GM18498 (cell line): Measurements from ENCODE around the gene DOCK6.

Experiments
- ATAC-seq: cut with Tn5 transposase; IDR thresholded peaks from one replicate; pipeline ENCODE4 v1.9.1; 2021; ENCODE audit warnings: mild to moderate bottlenecking, moderate library complexity; ENCODE audit not compliant: unreplicated experiment

Gene DOCK6

DNA sequence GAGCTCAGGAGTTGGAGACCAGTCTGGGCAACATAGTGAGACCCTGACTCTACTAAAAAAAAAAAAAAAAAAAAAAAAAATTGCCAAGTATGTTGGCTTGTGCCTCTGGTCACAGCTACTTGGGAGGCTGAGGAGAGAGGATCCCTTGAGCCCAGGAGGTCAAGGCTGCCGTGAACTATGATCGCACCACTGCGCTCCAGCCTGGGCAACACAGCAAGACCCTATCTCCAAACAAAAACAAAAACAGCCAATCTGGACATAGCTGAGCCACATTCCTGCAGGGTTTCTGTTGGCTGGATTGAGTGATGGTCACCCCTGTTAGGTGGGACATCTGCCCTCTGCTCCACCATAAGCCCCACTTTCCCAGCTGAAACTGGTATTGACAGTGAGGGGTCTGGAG is 36.5 kb downstream of the DOCK6 start:
- no peak for ATAC-seq

GRCh38 chr19:11225172-11225571 is 37.2 kb downstream of the DOCK6 start:
- no peak for ATAC-seq

- no peak for ATAC-seq
These were observed 37.9 kb downstream of the DOCK6 start for GRCh38 chr19:11224429-11224828.

GRCh38 chr19:11223200-11223599 is 39.1 kb downstream of the DOCK6 start:
- no peak for ATAC-seq

GRCh38 chr19:11221082-11221598 is 41.2 kb downstream of the DOCK6 start:
- no peak for ATAC-seq

DNA sequence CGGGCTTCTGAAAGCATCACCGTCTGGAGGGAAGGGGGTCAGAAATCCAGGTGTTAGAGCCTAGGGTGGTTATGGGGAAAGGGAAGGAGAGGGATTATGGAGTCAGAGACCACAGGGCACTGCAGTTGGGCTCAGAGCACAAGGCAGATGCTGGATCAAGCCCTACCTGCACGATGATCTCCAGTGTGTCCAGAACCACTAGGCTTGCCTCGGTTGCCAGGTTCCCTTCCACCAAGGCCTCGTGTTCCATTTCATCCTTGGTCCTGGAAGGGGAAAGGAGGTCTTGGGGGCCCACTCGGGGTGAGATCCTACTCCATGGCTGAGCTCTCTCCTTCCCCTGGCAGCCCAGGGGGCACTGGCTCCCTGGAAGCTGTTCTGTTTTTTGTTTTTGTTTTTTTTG is 47.9 kb downstream of the DOCK6 start:
- ATAC-seq = no peak

GRCh38 chr19:11210656-11210928 is 51.7 kb downstream of the DOCK6 start:
- no peak for ATAC-seq

DNA sequence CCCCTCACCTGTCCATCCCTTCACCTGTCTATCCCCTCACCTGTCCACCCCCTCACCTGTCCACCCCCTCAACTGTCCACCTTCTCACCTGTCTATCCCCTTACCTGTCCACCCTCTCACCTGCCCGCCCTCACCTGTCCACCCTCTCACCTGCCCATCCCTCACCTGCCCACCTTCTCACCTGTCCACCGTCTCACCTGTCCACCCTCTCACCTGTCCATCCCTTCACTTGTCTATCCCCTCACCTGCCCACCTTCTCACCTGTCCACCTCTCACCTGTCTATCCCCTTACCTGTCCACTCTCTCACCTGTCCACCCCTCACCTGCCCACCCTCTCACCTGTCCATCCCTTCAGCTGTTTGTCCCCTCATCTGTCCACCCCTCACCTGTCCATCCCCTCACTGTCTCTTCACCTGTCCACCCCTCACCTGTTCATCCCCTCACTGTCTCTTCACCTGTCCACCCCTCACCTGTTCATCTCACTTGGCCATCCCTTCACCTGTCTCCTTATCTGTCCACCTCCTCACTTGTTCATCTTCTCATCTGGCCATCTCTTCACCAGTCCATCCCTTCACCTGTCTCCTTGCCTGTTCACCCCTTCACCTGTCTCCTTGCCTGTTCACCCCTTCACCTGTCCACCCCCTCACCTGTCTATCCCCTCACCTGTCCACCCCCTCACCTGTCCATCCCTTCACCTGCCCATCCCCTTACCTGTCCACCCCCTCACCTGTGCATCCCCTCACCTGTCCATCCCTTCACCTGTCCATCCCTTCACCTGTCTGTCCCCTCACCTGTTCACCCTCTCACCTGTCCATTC is 52.3 kb downstream of the DOCK6 start:
- no peak for ATAC-seq

DNA sequence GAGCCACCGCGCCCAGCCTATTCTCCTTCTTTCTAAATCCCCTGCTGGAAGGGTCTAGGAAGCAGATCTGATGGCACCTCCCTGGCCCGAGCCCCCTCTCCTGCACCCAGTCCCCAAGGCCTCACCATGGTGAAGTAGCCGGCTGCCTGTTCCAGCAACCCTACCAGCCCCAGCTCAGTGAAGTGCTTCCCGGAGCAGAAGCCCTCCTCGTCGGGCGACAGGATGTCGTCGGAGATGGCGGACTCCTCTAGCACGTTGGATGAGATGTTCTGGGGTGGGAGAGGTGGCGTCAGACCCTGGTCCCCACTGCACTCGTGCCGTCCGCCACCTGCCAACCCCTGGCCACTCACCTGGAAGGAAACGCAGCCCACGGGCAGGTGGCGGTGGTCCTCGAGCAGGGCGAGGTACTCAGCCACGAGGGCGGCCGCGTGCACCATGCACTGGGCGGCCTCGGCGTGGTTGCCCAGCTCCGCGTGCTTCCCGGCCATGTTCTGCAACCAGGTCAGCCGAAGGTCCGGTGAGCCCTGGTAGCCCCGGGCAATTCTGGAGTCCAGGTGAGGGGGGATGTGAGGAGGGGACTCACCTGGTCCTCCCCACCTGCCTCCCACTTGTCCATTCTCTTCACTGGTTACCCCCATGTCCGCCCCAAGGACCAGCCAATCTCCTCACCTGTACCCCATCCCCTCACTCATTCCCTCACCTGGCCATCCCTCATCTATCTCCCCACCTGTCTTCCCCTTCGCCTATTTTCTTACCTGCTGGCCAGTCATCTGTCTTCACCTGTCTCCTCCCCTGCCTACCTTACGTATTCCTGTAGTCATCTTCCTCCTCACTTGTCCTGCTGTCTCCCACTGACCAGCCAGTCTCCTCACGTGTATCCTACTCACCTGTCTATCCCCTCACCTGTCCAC is 53.5 kb downstream of the DOCK6 start:
- ATAC-seq = no peak

DNA sequence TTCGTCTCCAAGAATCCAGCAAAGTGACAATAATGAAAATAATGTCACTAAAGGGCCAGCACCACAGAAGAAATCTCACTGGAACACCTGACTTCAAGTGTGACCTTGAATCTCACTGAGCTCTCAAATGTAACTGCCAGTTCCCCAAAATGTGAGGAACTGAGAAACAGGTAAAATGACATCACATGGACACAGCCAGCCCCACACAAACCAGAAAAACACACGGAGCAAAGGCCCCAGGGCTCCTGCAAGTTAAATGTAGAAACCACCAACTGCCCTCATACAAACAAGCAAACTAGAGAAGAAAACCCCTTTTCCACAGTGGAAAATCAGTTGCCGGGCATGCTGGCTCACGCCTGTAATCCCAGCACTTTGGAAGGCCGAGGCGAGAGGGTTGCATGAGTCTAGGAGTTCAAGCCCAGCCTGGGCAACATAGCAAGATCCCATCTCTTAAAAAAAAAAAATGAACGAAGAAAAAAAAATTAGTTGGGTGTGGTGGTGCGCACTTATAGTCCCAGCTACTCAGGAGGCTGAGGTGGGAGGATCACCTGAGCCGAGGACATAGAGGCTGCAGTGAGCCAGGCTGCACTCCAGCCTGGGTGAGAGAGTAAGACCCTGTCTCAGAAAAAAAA is 56.3 kb downstream of the DOCK6 start:
- ATAC-seq = no peak

- no peak for ATAC-seq
These were observed 57.4 kb downstream of the DOCK6 start for GRCh38 chr19:11204943-11205349.

DNA sequence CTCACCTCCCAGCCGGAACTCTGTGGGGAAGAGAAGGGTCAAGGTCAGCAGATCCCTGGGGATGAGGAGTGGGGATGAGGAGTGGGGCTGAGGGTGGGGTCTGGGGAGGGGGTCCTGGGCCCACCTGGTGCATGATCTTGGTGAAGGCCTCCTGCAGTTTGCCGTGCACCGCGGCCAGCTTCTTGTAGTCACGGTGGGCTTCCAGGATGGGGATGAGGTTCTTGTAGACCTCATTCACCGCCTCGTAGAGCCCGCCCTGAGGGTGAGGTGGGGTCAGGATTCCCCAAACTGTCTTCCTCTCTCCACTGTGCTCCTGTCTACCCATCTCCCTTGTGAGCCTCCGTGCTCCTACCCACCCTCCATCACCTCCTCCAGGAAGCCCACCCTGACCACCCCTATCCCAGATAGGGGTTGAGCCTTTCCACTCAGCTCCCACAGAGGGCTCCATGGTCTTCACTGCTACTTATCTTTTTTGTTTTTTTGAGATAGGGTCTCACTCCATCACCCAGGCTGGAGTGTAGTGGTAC is 58.2 kb downstream of the DOCK6 start:
- ATAC-seq = no peak

DNA sequence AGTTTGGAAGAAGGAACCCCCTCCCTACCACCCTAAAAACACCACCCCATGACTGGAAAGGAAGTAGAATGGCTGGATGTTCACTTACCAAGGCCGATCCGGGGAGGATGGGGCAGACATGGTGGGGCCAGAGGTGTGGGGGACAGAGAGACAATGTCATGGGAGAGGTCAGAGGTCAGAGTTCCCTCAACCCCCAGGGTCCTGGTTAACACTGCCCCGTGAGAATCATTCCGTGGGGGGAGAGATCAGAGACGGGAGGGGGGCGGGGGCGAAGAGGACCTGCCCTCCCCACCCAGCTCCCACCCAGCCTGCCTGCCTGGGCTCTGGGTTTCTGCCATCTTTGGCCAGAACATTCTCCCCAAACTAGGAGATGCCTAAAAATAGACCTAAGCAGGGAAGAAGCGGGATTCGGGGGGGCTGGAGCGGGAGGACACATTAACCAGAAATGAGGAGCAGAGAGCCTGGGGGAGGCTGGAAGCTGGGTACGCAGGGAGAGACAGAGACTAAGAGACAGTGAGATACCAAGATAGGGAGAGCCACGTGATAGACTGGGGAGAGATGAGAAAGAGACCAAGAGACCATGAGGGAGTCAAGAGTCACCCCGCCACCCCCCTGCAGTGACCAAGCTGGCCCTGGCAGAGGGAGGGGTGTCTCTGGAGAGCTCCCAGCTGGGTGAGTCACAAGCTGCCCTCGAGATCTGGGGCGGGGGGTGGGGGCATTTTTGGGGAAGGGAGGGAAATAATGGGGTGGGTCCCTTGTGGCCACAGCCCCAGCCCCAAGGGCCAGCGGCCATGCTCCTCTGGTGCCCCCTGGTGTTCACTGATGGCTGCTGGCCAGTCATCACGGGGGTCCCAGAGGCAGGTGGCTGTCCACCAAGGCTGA is 58.9 kb downstream of the DOCK6 start:
- ATAC-seq = no peak

GRCh38 chr19:11202488-11203193 is 59.7 kb downstream of the DOCK6 start:
- no peak for ATAC-seq

DNA sequence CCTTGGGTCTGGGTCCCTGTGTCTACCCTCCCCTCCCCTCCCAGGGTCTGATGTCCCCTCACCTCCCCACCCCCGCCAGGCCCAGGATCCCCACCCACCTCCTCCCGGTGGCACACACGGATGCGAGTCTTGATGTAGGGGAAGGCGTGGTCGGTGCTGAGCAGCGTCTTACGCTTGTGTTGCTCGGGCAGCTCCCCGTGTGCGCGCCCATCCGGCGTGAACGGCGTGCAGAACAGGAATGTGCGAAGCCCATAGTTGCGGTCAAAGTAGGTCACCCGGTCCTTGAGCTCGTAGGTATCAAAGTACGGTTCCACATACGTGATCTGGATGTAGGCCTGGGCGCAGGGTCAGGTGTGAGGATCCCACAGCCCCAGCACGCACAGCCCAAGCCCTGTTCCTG is 60.5 kb downstream of the DOCK6 start:
- ATAC-seq = no peak

- no peak for ATAC-seq
These were observed 61.4 kb downstream of the DOCK6 start for GRCh38 chr19:11200931-11201330.

DNA sequence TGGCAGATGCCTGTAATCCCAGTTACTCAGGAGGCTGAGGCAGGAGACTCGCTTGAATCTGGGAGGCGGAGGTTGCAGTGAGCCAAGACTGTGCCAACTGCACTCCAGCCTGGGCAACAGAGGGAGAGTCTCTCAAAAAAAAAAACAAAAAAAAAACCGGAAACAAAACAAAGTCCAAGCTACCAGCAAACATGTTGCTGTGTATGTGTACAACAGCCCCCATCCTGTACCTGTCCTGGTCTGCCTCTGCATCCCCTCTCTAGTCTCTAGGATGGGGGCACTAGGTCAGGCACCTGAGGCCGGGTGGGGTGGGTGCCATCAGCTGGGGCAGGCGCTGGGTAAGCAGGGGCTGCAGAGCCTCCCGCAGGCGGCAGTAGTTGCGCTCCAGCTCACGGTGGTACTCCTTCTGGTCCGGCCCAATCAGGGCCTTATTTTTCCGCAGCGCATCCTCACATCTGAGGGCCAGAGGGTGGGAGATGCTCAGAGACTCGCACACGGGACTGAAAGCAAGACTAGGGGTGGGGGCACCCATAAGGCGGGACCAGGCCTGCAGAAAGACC is 62.2 kb downstream of the DOCK6 start:
- ATAC-seq = no peak

- no peak for ATAC-seq
These were observed 62.8 kb downstream of the DOCK6 start for GRCh38 chr19:11199517-11199916.

- ATAC-seq = no peak
These were observed 63.4 kb downstream of the DOCK6 start for GRCh38 chr19:11198769-11199424.
